Left ventricle myocardium inferior (tissue), 1 donor: ENCODE data around the gene SERAC1. TPM values are rescaled to one million over a fixed set of nuclear protein-coding genes. Genes with fewer than 3 reads are reported as not detected.
A peak's percentile ranks its signal among the peaks of the same experiment; 100 is the strongest.

Source experiments
- DNase-seq: peaks from one replicate; pipeline ENCODE4 v3.0.0-alpha.2; 2020
- H3K27ac ChIP-seq: fragments of 200-600 bp; replicated peaks from 2 replicates; pipeline ENCODE4 v1.8.0; 2021
- H3K27me3 ChIP-seq: fragments of 200-600 bp; 2 replicates; pipeline ENCODE4 v1.8.0; 2021; ENCODE audit warnings: low read depth
- H3K36me3 ChIP-seq: fragments of 200-600 bp; 2 replicates; pipeline ENCODE4 v1.8.0; 2021
- H3K4me1 ChIP-seq: fragments of 200-600 bp; 2 replicates; pipeline ENCODE4 v1.8.0; 2021
- H3K4me3 ChIP-seq: fragments of 200-600 bp; 2 replicates; pipeline ENCODE4 v1.8.0; 2021; ENCODE audit warnings: mild to moderate bottlenecking, moderate library complexity
- H3K9me3 ChIP-seq: fragments of 200-600 bp; replicated peaks from 2 replicates; pipeline ENCODE4 v1.8.0; 2021
- intact Hi-C: fragments of 100-400 bp; cut with micrococcal nuclease; formaldehyde crosslinking; loops from one replicate; pipeline ENCODE4 v1.11.0; 2022
- total RNA-seq: library from RNA; stranded (reverse); fragmentation: NEBNext Ultra II Directional; extraction: Animal tissue kit (Norgen Biotek cat#: 25700); gene quantifications from one replicate; pipeline ENCODE4 v1.2.1, GENCODE V29; 2021
- TF ChIP-seq, protein P1 (sequence below): fragments of 200-600 bp; IDR thresholded peaks from 2 replicates; pipeline ENCODE4 v1.8.0; 2021; ENCODE audit warnings: antibody characterized with exemption, mild to moderate bottlenecking, borderline replicate concordance
- donor health status: DM: no; HTN: yes; CAD: no; lungs with severe emphysema.

Gene SERAC1
- total RNA-seq, 1 donor from 2014 or later = 5.1 TPM

DNA sequence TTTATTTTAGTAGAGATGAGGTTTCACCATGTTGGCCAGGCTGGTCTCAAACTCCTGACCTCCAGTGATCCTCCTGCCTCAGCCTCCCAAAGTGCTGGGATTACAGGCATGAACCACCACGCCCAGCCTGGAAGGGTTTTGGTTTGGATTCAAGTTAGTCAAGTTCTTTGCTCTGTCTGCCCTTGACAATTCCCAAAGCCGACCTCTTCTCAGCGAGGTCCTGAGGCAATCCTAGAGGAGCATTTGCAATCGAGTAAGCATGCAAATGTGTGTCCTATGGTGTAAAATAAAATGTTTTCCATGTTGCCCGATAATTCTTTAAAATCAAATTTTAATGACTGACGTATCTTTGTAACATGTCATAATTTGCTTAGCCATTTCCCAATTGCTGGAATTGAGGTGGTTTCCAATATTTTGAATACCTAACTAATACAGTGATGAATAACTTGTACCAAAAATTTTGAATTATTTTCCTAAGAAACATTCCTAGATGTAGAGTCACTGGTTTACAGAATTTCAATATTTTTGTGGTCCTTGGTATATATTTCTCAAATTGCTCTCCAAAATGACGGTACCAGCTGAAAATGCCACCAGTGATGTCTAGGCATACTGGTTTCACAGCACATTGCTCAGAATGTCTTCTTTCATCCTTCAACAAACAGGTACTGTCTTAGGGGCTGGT, 38.8 kb upstream of the SERAC1 start:
- TF ChIP-seq, protein P1, sequence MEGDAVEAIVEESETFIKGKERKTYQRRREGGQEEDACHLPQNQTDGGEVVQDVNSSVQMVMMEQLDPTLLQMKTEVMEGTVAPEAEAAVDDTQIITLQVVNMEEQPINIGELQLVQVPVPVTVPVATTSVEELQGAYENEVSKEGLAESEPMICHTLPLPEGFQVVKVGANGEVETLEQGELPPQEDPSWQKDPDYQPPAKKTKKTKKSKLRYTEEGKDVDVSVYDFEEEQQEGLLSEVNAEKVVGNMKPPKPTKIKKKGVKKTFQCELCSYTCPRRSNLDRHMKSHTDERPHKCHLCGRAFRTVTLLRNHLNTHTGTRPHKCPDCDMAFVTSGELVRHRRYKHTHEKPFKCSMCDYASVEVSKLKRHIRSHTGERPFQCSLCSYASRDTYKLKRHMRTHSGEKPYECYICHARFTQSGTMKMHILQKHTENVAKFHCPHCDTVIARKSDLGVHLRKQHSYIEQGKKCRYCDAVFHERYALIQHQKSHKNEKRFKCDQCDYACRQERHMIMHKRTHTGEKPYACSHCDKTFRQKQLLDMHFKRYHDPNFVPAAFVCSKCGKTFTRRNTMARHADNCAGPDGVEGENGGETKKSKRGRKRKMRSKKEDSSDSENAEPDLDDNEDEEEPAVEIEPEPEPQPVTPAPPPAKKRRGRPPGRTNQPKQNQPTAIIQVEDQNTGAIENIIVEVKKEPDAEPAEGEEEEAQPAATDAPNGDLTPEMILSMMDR = no peak
- intact Hi-C loops = no loop called here

DNA sequence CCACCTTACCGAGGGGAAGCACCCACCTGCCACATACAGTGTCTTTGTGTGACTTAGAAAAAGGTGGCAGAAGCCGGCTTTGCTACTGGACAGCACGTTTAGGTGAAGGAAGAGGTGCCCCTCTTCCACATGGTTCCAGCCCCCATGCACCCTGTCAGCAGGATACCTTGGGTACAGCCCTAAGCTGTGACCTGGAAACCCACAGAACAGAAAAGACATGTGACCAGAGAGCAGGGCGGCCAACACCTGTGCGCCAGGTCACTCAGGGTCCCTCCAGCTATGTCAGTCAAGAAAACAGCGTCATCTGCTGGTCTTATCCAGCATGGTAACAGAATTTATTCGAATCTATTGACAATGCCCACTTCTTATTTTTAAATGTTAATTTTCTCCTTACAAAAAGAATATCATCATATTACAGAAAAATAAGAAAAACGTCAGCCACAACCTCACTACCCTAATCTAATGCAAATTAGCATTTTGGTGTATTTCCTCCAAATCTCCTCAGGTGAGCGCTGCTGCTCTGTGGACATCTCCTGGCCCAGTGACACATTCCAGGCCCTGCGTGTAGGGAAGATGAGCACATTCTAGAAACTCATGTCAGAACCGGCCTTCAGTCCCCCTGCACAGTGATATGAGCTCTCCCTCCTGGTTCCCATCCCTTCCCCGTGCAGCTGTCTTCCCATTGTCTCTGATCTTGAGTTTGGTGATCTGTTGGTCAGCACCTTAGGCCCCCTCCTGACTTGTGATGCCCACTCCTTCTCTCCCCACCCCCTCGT, 37.3 kb upstream of the SERAC1 start:
- TF ChIP-seq, protein P1 = peak; percentile 23
- no peaks in the 10 kb centered on the region for H3K36me3 ChIP-seq
- no peak overlapping the region for H3K27ac ChIP-seq
- intact Hi-C loops = no loop called here
- peaks cover 40% of the 10 kb centered on the region for H3K27me3 ChIP-seq
- no peak for DNase-seq
- H3K9me3 ChIP-seq = no peaks in the 10 kb centered on the region
- H3K4me1 ChIP-seq = no peaks in the 10 kb centered on the region
- no peak overlapping the region for H3K4me3 ChIP-seq

More for the DNA sequence above, 38.8 kb upstream of the SERAC1 start:
- H3K27ac ChIP-seq = no peak overlapping the region
- no peaks in the 10 kb centered on the region for H3K36me3 ChIP-seq
- H3K9me3 ChIP-seq = no peaks in the 10 kb centered on the region
- DNase-seq = no peak
- no peaks in the 10 kb centered on the region for H3K4me1 ChIP-seq
- peaks cover 40% of the 10 kb centered on the region for H3K27me3 ChIP-seq
- no peak overlapping the region for H3K4me3 ChIP-seq

DNA sequence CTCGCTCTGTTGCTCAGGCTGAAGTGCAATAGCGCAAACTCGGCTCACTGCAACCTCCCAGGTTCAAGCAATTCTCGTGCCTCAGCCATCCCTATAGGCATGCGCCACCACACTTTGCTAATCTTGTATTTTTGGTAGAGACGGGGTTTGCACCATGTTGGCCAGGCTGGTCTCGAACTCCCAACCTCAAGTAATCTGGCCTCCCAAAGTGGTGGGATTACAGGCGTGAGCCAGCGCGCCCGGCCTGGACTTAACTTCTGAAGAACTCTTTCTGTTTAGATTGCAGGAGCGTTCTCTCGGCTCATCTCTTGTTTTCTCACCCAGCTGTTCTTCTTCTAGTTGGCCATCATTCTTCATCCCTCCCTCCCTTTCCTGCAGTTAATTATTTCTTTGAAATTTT, 30.4 kb upstream of the SERAC1 start:
- intact Hi-C loops = no loop called here
- Histone ChIP-seq H3K36me3 (peaks cover 3% of the 10 kb centered on the region), H3K9me3 (no peaks in the 10 kb centered on the region), H3K4me1 (no peaks in the 10 kb centered on the region), H3K27ac (no peak overlapping the region), H3K27me3 (no peaks in the 10 kb centered on the region), H3K4me3 (no peak overlapping the region)
- no peak for DNase-seq
- TF ChIP-seq, protein P1 = no peak

DNA sequence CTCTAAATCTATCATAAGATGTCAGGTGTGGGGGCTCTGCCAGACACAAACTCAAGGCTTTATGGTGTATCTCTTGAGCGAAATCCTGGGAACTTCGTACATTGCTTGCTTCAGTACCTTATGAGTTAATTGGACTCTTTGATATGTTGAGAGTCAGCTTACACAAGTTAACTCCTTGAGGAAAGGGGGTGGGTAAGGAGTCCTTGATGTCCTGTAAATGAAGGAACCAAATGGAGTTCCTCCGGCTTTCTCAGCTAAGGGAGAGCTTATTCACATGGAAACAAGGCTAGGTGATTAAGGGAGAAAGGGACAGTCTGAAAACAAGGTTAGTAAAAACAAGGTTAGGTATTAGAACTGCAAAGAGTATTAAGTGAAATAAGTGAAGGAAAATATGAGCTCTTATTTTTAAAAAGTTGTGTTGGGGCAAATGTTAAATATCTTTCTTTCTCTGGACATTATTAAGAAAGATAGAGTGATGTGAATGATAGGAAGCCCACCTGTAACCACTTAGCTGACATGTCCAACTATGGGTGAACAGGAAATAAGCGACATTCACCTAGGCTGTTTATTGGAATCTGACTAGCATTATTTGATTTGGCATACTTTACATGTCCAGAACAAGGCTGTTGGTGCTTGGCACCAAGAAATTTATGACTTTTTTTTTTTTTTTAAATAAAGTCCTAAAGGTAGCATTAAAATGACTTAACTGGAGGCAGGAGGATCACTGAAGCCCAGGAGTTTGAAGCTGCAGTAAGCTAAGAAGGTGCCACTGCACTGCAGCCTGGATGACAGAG, 26.6 kb upstream of the SERAC1 start:
- DNase-seq = no peak
- Histone ChIP-seq H3K27ac (no peak overlapping the region), H3K27me3 (no peaks in the 10 kb centered on the region), H3K4me1 (no peaks in the 10 kb centered on the region), H3K4me3 (no peak overlapping the region), H3K36me3 (peaks cover 21% of the 10 kb centered on the region), H3K9me3 (no peaks in the 10 kb centered on the region)
- TF ChIP-seq, protein P1 = no peak
- intact Hi-C loops = no loop called here

DNA sequence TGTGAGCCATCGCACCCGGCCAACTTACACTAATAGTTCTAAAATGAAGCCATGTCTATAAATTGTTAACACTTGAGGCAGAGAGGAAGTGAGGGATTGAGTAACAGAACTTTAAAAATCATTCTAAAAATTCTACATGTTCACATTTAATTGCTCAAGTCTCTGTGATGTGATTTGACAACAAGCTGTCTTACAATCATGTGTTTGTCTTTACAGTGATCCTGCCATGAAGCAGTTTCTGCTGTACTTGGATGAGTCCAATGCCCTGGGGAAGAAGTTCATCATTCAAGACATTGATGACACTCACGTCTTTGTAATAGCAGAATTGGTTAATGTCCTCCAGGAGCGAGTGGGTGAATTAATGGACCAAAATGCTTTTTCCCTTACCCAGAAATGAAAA, 23.7 kb upstream of the SERAC1 start:
- peaks cover 33% of the 10 kb centered on the region for H3K36me3 ChIP-seq
- H3K9me3 ChIP-seq = no peaks in the 10 kb centered on the region
- no peak for DNase-seq
- H3K27ac ChIP-seq = no peak overlapping the region
- H3K4me1 ChIP-seq = no peaks in the 10 kb centered on the region
- intact Hi-C loops = no loop called here
- no peak overlapping the region for H3K4me3 ChIP-seq
- TF ChIP-seq, protein P1 = no peak
- no peaks in the 10 kb centered on the region for H3K27me3 ChIP-seq
